ENCODE data around the gene DMC1.

The DMC1 gene

GRCh38 chr22:38497869-38498268 is 72.1 kb downstream of the DMC1 start:
- H3K9ac ChIP-seq (ENCODE audit: low read length): no peak overlapping the region
- no peak overlapping the region for H3K27ac ChIP-seq (ENCODE audit: low read depth, low read length)
- no peak overlapping the region for H3K4me3 ChIP-seq (ENCODE audit: low read depth, low read length)
- H3K9me3 ChIP-seq (ENCODE audit: control insufficient read depth, insufficient read depth, low read depth, low read length): no peaks in the 10 kb centered on the region
- H3K4me1 ChIP-seq (ENCODE audit: control insufficient read depth, insufficient read depth, low read length): peaks cover 2% of the 10 kb centered on the region
- no peaks in the 10 kb centered on the region for H3K27me3 ChIP-seq (ENCODE audit: control insufficient read depth, insufficient read depth, low read length)
- peaks cover 99% of the 10 kb centered on the region for H3K36me3 ChIP-seq (ENCODE audit: control insufficient read depth, insufficient read depth, low read length)

- Histone ChIP-seq H3K9ac (ENCODE audit: low read length) (no peak overlapping the region), H3K4me1 (ENCODE audit: control insufficient read depth, insufficient read depth, low read length) (peaks cover 8% of the 10 kb centered on the region; the same call in 1 of the 2 replicates), H3K27me3 (ENCODE audit: control insufficient read depth, insufficient read depth, low read length) (no peaks in the 10 kb centered on the region), H3K36me3 (ENCODE audit: control insufficient read depth, insufficient read depth, low read length) (peaks cover 100% of the 10 kb centered on the region), H3K4me3 (ENCODE audit: low read depth, low read length) (no peak overlapping the region), H3K9me3 (ENCODE audit: control insufficient read depth, insufficient read depth, low read depth, low read length) (no peaks in the 10 kb centered on the region), H3K27ac (ENCODE audit: low read depth, low read length) (no peak overlapping the region)
Observed at GRCh38 chr22:38494939-38495338, 75.0 kb downstream of the DMC1 start.

GRCh38 chr22:38494498-38494897 is 75.5 kb downstream of the DMC1 start:
- no peak overlapping the region for H3K9ac ChIP-seq (ENCODE audit: low read length)
- no peaks in the 10 kb centered on the region for H3K9me3 ChIP-seq (ENCODE audit: control insufficient read depth, insufficient read depth, low read depth, low read length)
- no peak overlapping the region for H3K27ac ChIP-seq (ENCODE audit: low read depth, low read length)
- no peak overlapping the region for H3K4me3 ChIP-seq (ENCODE audit: low read depth, low read length)
- H3K27me3 ChIP-seq (ENCODE audit: control insufficient read depth, insufficient read depth, low read length): no peaks in the 10 kb centered on the region
- H3K4me1 ChIP-seq (ENCODE audit: control insufficient read depth, insufficient read depth, low read length): peaks cover 11% of the 10 kb centered on the region; the same call in 1 of the 2 replicates
- peaks cover 100% of the 10 kb centered on the region for H3K36me3 ChIP-seq (ENCODE audit: control insufficient read depth, insufficient read depth, low read length)

- H3K9ac ChIP-seq (ENCODE audit: low read length): no peak overlapping the region
- no peak overlapping the region for H3K4me3 ChIP-seq (ENCODE audit: low read depth, low read length)
- H3K4me1 ChIP-seq (ENCODE audit: control insufficient read depth, insufficient read depth, low read length): peaks cover 11% of the 10 kb centered on the region; the same call in 1 of the 2 replicates
- peaks cover 100% of the 10 kb centered on the region for H3K36me3 ChIP-seq (ENCODE audit: control insufficient read depth, insufficient read depth, low read length)
- H3K27me3 ChIP-seq (ENCODE audit: control insufficient read depth, insufficient read depth, low read length): no peaks in the 10 kb centered on the region
- H3K9me3 ChIP-seq (ENCODE audit: control insufficient read depth, insufficient read depth, low read depth, low read length): no peaks in the 10 kb centered on the region
- H3K27ac ChIP-seq (ENCODE audit: low read depth, low read length): no peak overlapping the region
Observed at GRCh38 chr22:38491707-38492348, 78.2 kb downstream of the DMC1 start.

- Histone ChIP-seq H3K9me3 (ENCODE audit: control insufficient read depth, insufficient read depth, low read depth, low read length) (no peaks in the 10 kb centered on the region), H3K4me1 (ENCODE audit: control insufficient read depth, insufficient read depth, low read length) (peaks cover 11% of the 10 kb centered on the region; the same call in 1 of the 2 replicates), H3K27ac (ENCODE audit: low read depth, low read length) (peak overlapping the region; percentile 49; the same call in 1 of the 2 replicates), H3K36me3 (ENCODE audit: control insufficient read depth, insufficient read depth, low read length) (peaks cover 100% of the 10 kb centered on the region), H3K9ac (ENCODE audit: low read length) (no peak overlapping the region), H3K4me3 (ENCODE audit: low read depth, low read length) (no peak overlapping the region), H3K27me3 (ENCODE audit: control insufficient read depth, insufficient read depth, low read length) (no peaks in the 10 kb centered on the region)
Observed at GRCh38 chr22:38490915-38491314, 79.1 kb downstream of the DMC1 start.

GRCh38 chr22:38490475-38490874 is 79.5 kb downstream of the DMC1 start:
- Histone ChIP-seq H3K36me3 (ENCODE audit: control insufficient read depth, insufficient read depth, low read length) (peaks cover 98% of the 10 kb centered on the region), H3K4me1 (ENCODE audit: control insufficient read depth, insufficient read depth, low read length) (peaks cover 11% of the 10 kb centered on the region; the same call in 1 of the 2 replicates)

GRCh38 chr22:38489561-38490145 is 80.3 kb downstream of the DMC1 start:
- no peaks in the 10 kb centered on the region for H3K9me3 ChIP-seq (ENCODE audit: control insufficient read depth, insufficient read depth, low read depth, low read length)
- H3K9ac ChIP-seq (ENCODE audit: low read length): no peak overlapping the region
- no peak overlapping the region for H3K4me3 ChIP-seq (ENCODE audit: low read depth, low read length)
- no peaks in the 10 kb centered on the region for H3K27me3 ChIP-seq (ENCODE audit: control insufficient read depth, insufficient read depth, low read length)
- H3K27ac ChIP-seq (ENCODE audit: low read depth, low read length): 0 out of 2 replicates have a peak overlapping the region, but pooled peaks have one; percentile 49
- H3K4me1 ChIP-seq (ENCODE audit: control insufficient read depth, insufficient read depth, low read length): peaks cover 11% of the 10 kb centered on the region; the same call in 1 of the 2 replicates
- peaks cover 97% of the 10 kb centered on the region for H3K36me3 ChIP-seq (ENCODE audit: control insufficient read depth, insufficient read depth, low read length)

More at GRCh38 chr22:38490475-38490874, 79.5 kb downstream of the DMC1 start:
- no peaks in the 10 kb centered on the region for H3K9me3 ChIP-seq (ENCODE audit: control insufficient read depth, insufficient read depth, low read depth, low read length)
- no peaks in the 10 kb centered on the region for H3K27me3 ChIP-seq (ENCODE audit: control insufficient read depth, insufficient read depth, low read length)
- H3K4me3 ChIP-seq (ENCODE audit: low read depth, low read length): no peak overlapping the region
- H3K27ac ChIP-seq (ENCODE audit: low read depth, low read length): peak overlapping the region; percentile 49; the same call in 1 of the 2 replicates
- no peak overlapping the region for H3K9ac ChIP-seq (ENCODE audit: low read length)

- Histone ChIP-seq H3K36me3 (ENCODE audit: control insufficient read depth, insufficient read depth, low read length) (peaks cover 97% of the 10 kb centered on the region), H3K27me3 (ENCODE audit: control insufficient read depth, insufficient read depth, low read length) (no peaks in the 10 kb centered on the region), H3K27ac (ENCODE audit: low read depth, low read length) (no peak overlapping the region), H3K9me3 (ENCODE audit: control insufficient read depth, insufficient read depth, low read depth, low read length) (no peaks in the 10 kb centered on the region), H3K4me3 (ENCODE audit: low read depth, low read length) (no peak overlapping the region), H3K9ac (ENCODE audit: low read length) (no peak overlapping the region), H3K4me1 (ENCODE audit: control insufficient read depth, insufficient read depth, low read length) (peaks cover 11% of the 10 kb centered on the region; the same call in 1 of the 2 replicates)
Observed at GRCh38 chr22:38489142-38489541, 80.8 kb downstream of the DMC1 start.

- Histone ChIP-seq H3K9ac (ENCODE audit: low read length) (no peak overlapping the region), H3K4me1 (ENCODE audit: control insufficient read depth, insufficient read depth, low read length) (peaks cover 11% of the 10 kb centered on the region; the same call in 1 of the 2 replicates), H3K4me3 (ENCODE audit: low read depth, low read length) (no peak overlapping the region), H3K27ac (ENCODE audit: low read depth, low read length) (no peak overlapping the region), H3K36me3 (ENCODE audit: control insufficient read depth, insufficient read depth, low read length) (peaks cover 97% of the 10 kb centered on the region), H3K27me3 (ENCODE audit: control insufficient read depth, insufficient read depth, low read length) (no peaks in the 10 kb centered on the region), H3K9me3 (ENCODE audit: control insufficient read depth, insufficient read depth, low read depth, low read length) (no peaks in the 10 kb centered on the region)
Observed at GRCh38 chr22:38487946-38488345, 82.0 kb downstream of the DMC1 start.

- Histone ChIP-seq H3K9me3 (ENCODE audit: control insufficient read depth, insufficient read depth, low read depth, low read length) (no peaks in the 10 kb centered on the region), H3K9ac (ENCODE audit: low read length) (no peak overlapping the region), H3K4me1 (ENCODE audit: control insufficient read depth, insufficient read depth, low read length) (peaks cover 9% of the 10 kb centered on the region; the same call in 1 of the 2 replicates), H3K27ac (ENCODE audit: low read depth, low read length) (no peak overlapping the region), H3K4me3 (ENCODE audit: low read depth, low read length) (no peak overlapping the region), H3K36me3 (ENCODE audit: control insufficient read depth, insufficient read depth, low read length) (peaks cover 97% of the 10 kb centered on the region), H3K27me3 (ENCODE audit: control insufficient read depth, insufficient read depth, low read length) (no peaks in the 10 kb centered on the region)
Observed at GRCh38 chr22:38485783-38486182, 84.2 kb downstream of the DMC1 start.

- no peaks in the 10 kb centered on the region for H3K4me1 ChIP-seq (ENCODE audit: control insufficient read depth, insufficient read depth, low read length)
- no peaks in the 10 kb centered on the region for H3K9me3 ChIP-seq (ENCODE audit: control insufficient read depth, insufficient read depth, low read depth, low read length)
- peaks cover 91% of the 10 kb centered on the region for H3K36me3 ChIP-seq (ENCODE audit: control insufficient read depth, insufficient read depth, low read length)
- no peak overlapping the region for H3K4me3 ChIP-seq (ENCODE audit: low read depth, low read length)
- no peak overlapping the region for H3K9ac ChIP-seq (ENCODE audit: low read length)
- H3K27ac ChIP-seq (ENCODE audit: low read depth, low read length): no peak overlapping the region
- H3K27me3 ChIP-seq (ENCODE audit: control insufficient read depth, insufficient read depth, low read length): no peaks in the 10 kb centered on the region
Observed at GRCh38 chr22:38484244-38484643, 85.7 kb downstream of the DMC1 start.
